ENCODE data around the gene FBXO42. TPM values are rescaled to one million over a fixed set of nuclear protein-coding genes. Genes with fewer than 3 reads are reported as not detected.

The FBXO42 gene
- total and polyA plus RNA-seq, 9 of the 15 experiments (the other 6 are each of a cell fraction or from before 2014, with no cell fraction given) = 7.2 to 24.8 (median 17.4) TPM

GRCh38 chr1:16266411-16267118 lies 85.7 kb downstream of the FBXO42 start (continued):
- no peak for TF ChIP-seq ELK3 (CRISPR knock-in tag; IDR thresholded peaks at IDR 0.05)
- no peak for TF ChIP-seq NFXL1 (CRISPR knock-in tag; IDR thresholded peaks at IDR 0.05)
- TF ChIP-seq MEIS2 (IDR thresholded peaks at IDR 0.05; ENCODE audit: partially characterized antibody) = peak; percentile 99
- TF ChIP-seq ZNF699 (CRISPR knock-in tag; IDR thresholded peaks at IDR 0.05; ENCODE audit: insufficient replicate concordance) = no peak
- 0 out of 2 replicates have a peak, but pooled peaks have one; percentile 43 for TF ChIP-seq OTX1 (CRISPR knock-in tag; IDR thresholded peaks at IDR 0.05)
- TF ChIP-seq HDAC8 (tag; IDR thresholded peaks at IDR 0.05) = no peak
- TF ChIP-seq ZNF445 (CRISPR knock-in tag; IDR thresholded peaks at IDR 0.05; ENCODE audit: low read depth) = no peak
- no peak for TF ChIP-seq SETDB1 (IDR thresholded peaks at IDR 0.05; ENCODE audit: low read length)
- peak; percentile 95 for TF ChIP-seq FOXJ2 (tag; IDR thresholded peaks at IDR 0.05)
- TF ChIP-seq ZNF277 (CRISPR knock-in tag; IDR thresholded peaks at IDR 0.05; ENCODE audit: borderline replicate concordance) = no peak
- TF ChIP-seq ZC3H11A (IDR thresholded peaks at IDR 0.05; ENCODE audit: low read depth, low read length) = no peak
- TF ChIP-seq SMARCE1 (IDR thresholded peaks at IDR 0.05) = peak; percentile 95
- TF ChIP-seq HEY1 (CRISPR knock-in tag; IDR thresholded peaks at IDR 0.05; ENCODE audit: borderline replicate concordance) = peak; percentile 93
- TF ChIP-seq CUX1 (CRISPR knock-in tag; IDR thresholded peaks at IDR 0.05) = peak; percentile 57; the same call in 1 of the 2 replicates

Data from K562 (cell line).